Right atrium auricular region (tissue), 2 donors: ENCODE results near the gene KIAA1549. TPM values are rescaled to one million over a fixed set of nuclear protein-coding genes. Genes with fewer than 3 reads are reported as not detected.

ENCODE experiments used
- DNase-seq: peaks from one replicate; pipeline ENCODE4 v3.0.0-alpha.2; 2019; ENCODE audit warnings: low spot score
- H3K27ac ChIP-seq, 2 donors: fragments of 200-600 bp; sonication (generic); 1 replicate in 1 of 2; 2 replicates in 1 of 2; pipeline ENCODE4 v1.5.1; 2016 to 2019
- H3K27me3 ChIP-seq, 2 donors: fragments of 200-600 bp; sonication (generic); one replicate each; pipeline versions ENCODE4 v1.5.1 to v1.6.0; 2017 to 2019
- H3K36me3 ChIP-seq: fragments of 200-600 bp; sonication (generic); one replicate; pipeline ENCODE4 v1.5.1; 2016
- H3K4me1 ChIP-seq, 2 donors: fragments of 200-600 bp; sonication (generic); one replicate each; pipeline versions ENCODE4 v1.5.1 to v1.6.0; 2017 to 2019
- H3K4me3 ChIP-seq, 2 donors: fragments of 200-600 bp; sonication (generic); 1 replicate in 1 of 2; 2 replicates in 1 of 2; pipeline ENCODE4 v1.5.1; 2017 to 2019; ENCODE audit warnings: mild to moderate bottlenecking in 1 of 2, moderate library complexity in 1 of 2
- H3K9me3 ChIP-seq, 2 donors: fragments of 200-600 bp; sonication (generic); one replicate each; pipeline ENCODE4 v1.5.1; 2019
- CTCF ChIP-seq, 2 donors: fragments of 200-600 bp; sonication (generic); IDR thresholded peaks; one replicate each; pipeline ENCODE4 v1.5.1; 2019; ENCODE audit warnings: antibody characterized with exemption in 2 of 2
- total RNA-seq, 2 donors: library from RNA; depleted of rRNA; stranded (reverse); fragments of >200 nt; gene quantifications; one replicate each; pipeline ENCODE4 v1.1.0, GENCODE V29; 2016

Gene KIAA1549
- total RNA-seq, 2 donors from 2014 or later = 0.85 to 1.4 TPM

- no peaks in the 10 kb centered on the region for H3K9me3 ChIP-seq
- peaks cover 0 to 12% of the 10 kb centered on the region in 2 donors for H3K4me1 ChIP-seq
- no peak overlapping the region for H3K4me3 ChIP-seq
- no peaks in the 10 kb centered on the region for H3K36me3 ChIP-seq
- H3K27ac ChIP-seq = no peak overlapping the region
- TF ChIP-seq CTCF (IDR thresholded peaks at IDR 0.05) = no peak
- no peaks in the 10 kb centered on the region for H3K27me3 ChIP-seq
- DNase-seq = no peak
Observed at GRCh38 chr7:138937484-138937883, 43.7 kb downstream of the KIAA1549 start.

DNA sequence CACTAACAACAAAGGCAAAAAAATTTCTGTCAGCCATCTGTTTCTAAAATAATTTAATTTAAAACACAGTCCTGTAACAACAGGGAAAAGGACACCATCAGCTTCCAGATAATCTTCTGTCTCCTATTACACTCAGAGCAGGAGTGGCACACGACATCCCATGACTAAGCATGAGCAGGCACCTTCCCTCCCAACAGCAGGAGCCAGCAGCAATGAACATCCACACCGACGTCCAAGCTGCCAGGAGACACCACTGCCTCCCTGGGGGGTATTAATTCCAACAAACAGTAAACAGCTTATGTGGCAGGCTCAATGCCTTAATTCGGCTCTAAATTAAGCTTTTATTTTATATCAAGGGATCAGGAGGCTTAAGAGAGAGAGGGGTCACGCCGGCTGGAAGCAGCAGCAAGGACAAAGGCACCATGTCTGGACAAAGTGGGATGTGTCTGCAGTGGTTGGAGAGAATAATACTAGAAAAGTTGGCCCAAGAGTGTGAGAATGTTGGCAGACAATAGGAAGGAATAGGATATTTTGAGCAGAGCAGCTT is 45.7 kb downstream of the KIAA1549 start:
- Histone ChIP-seq H3K4me1 (peaks cover 0 to 12% of the 10 kb centered on the region in 2 donors), H3K27me3 (no peaks in the 10 kb centered on the region), H3K27ac (peak overlapping the region; percentile 29 to 30), H3K9me3 (no peaks in the 10 kb centered on the region), H3K4me3 (no peak overlapping the region), H3K36me3 (no peaks in the 10 kb centered on the region)
- peak; percentile 63 for DNase-seq
- TF ChIP-seq CTCF (IDR thresholded peaks at IDR 0.05) = no peak

DNA sequence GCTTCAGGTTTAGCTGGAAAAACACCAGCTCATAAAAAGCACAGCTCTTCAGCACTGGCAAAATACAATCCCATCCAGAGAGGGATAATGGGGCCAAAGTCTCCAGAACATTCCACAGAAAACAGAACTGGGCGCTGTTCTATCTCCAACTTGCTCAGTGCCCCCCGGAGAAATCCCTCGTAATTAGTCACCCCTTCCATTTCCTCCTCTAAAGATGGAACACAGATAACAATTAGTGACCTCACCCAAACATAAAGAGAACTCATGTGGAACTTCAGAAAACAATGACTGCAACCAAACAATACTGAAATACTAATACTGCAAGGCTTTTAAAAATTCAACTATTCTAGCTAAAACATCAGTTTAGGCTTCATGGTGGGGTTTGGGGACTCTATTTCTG is 46.3 kb downstream of the KIAA1549 start:
- H3K4me1 ChIP-seq = peaks cover 0 to 12% of the 10 kb centered on the region in 2 donors
- H3K9me3 ChIP-seq = no peaks in the 10 kb centered on the region
- no peak overlapping the region for H3K4me3 ChIP-seq
- H3K27me3 ChIP-seq = no peaks in the 10 kb centered on the region
- TF ChIP-seq CTCF (IDR thresholded peaks at IDR 0.05) = no peak
- DNase-seq = no peak
- H3K27ac ChIP-seq = peak overlapping the region; percentile 9 to 30
- H3K36me3 ChIP-seq = no peaks in the 10 kb centered on the region

GRCh38 chr7:138934367-138934766 is 46.8 kb downstream of the KIAA1549 start:
- peak overlapping the region; percentile 9 to 12 for H3K27ac ChIP-seq
- TF ChIP-seq CTCF (IDR thresholded peaks at IDR 0.05) = no peak

DNA sequence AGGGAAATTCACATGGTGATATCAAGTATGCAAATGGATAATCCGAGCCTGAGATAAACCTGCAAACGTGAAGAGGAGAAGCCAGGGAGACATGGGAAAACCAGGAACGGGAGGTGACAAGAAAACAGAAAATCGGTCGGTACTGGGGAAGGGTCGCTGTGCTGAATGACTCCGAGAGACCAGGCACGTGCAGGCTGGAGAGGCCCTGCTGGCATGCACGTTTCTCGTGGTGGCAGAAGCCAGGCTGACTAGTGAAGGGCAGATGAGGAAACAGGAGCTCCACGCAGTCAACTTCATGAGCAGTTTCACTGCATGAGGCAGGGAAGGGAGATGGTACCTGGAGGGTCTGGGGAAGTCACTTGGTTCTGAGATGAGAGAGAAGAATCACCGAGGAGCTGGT is 48.3 kb downstream of the KIAA1549 start:
- H3K9me3 ChIP-seq = no peaks in the 10 kb centered on the region
- H3K27ac ChIP-seq = no peak overlapping the region
- no peak overlapping the region for H3K4me3 ChIP-seq
- H3K4me1 ChIP-seq = peaks cover 0 to 12% of the 10 kb centered on the region in 2 donors
- no peak for TF ChIP-seq CTCF (IDR thresholded peaks at IDR 0.05)
- DNase-seq = no peak
- H3K27me3 ChIP-seq = no peaks in the 10 kb centered on the region
- no peaks in the 10 kb centered on the region for H3K36me3 ChIP-seq

More at GRCh38 chr7:138934367-138934766, 46.8 kb downstream of the KIAA1549 start:
- H3K36me3 ChIP-seq = no peaks in the 10 kb centered on the region
- no peak overlapping the region for H3K4me3 ChIP-seq
- no peak for DNase-seq
- no peaks in the 10 kb centered on the region for H3K9me3 ChIP-seq
- peaks cover 0 to 12% of the 10 kb centered on the region in 2 donors for H3K4me1 ChIP-seq
- H3K27me3 ChIP-seq = no peaks in the 10 kb centered on the region

- H3K4me3 ChIP-seq = no peak overlapping the region
- H3K9me3 ChIP-seq = no peaks in the 10 kb centered on the region
- H3K4me1 ChIP-seq = peaks cover 0 to 12% of the 10 kb centered on the region in 2 donors
- no peak overlapping the region for H3K27ac ChIP-seq
- TF ChIP-seq CTCF (IDR thresholded peaks at IDR 0.05) = no peak
- H3K27me3 ChIP-seq = no peaks in the 10 kb centered on the region
- no peak for DNase-seq
- no peaks in the 10 kb centered on the region for H3K36me3 ChIP-seq
Observed at GRCh38 chr7:138932427-138932826, 48.8 kb downstream of the KIAA1549 start.
